ENCODE results near the gene FOXL3.
"Not testable (repeated sequence)": the region's sequence is repeated elsewhere in the genome, so short reads cannot be mapped to it uniquely, and the experiment has no call there.

The FOXL3 gene

GRCh38 chr7:259751-260405 lies 30.1 kb upstream of the FOXL3 start:
- no peak overlapping the region for H3K4me3 ChIP-seq

GRCh38 chr7:260441-261281 lies 29.3 kb upstream of the FOXL3 start:
- DNase-seq (ENCODE audit: low spot score): no peak
- H3K4me3 ChIP-seq: no peak overlapping the region
- no peak for TF ChIP-seq CTCF (IDR thresholded peaks at IDR 0.05)
- H3K27ac ChIP-seq: no peak overlapping the region

More at GRCh38 chr7:259751-260405, 30.1 kb upstream of the FOXL3 start:
- DNase-seq (ENCODE audit: low spot score): no peak
- H3K27ac ChIP-seq: no peak overlapping the region
- TF ChIP-seq CTCF (IDR thresholded peaks at IDR 0.05): no peak

- Histone ChIP-seq H3K4me3 (no peak overlapping the region), H3K27ac (no peak overlapping the region)
- TF ChIP-seq CTCF (IDR thresholded peaks at IDR 0.05): no peak
- DNase-seq (ENCODE audit: low spot score): no peak
Measured at GRCh38 chr7:261341-262250, 28.4 kb upstream of the FOXL3 start.

- Histone ChIP-seq H3K4me3 (no peak overlapping the region), H3K27ac (no peak overlapping the region)
- no peak for DNase-seq (ENCODE audit: low spot score)
- no peak for TF ChIP-seq CTCF (IDR thresholded peaks at IDR 0.05)
Measured at GRCh38 chr7:262251-262572, 27.8 kb upstream of the FOXL3 start.

GRCh38 chr7:262631-263311 lies 27.2 kb upstream of the FOXL3 start:
- DNase-seq (ENCODE audit: low spot score); H3K4me3 ChIP-seq; H3K27ac ChIP-seq: not testable (repeated sequence)

- not testable (repeated sequence) for H3K27ac ChIP-seq; DNase-seq (ENCODE audit: low spot score)
Measured at GRCh38 chr7:263483-264351, 26.3 kb upstream of the FOXL3 start.

More at GRCh38 chr7:263483-264351, 26.3 kb upstream of the FOXL3 start:
- H3K4me3 ChIP-seq: not testable (repeated sequence)
- TF ChIP-seq CTCF (IDR thresholded peaks at IDR 0.05): peak; percentile 22

Data from coronary artery (tissue), 2 donors.